Stimulated activated CD4-positive, alpha-beta T cell treated with anti-CD3 and anti-CD28 coated beads, Interleukin-15, amount 100 ng/mL, for 24 hours (primary cell): ENCODE results near the gene IL17B.
A peak's percentile ranks its signal among the peaks of the same experiment; 100 is the strongest.

ENCODE experiments used
- DNase-seq: peaks from one replicate; pipeline ENCODE4 v3.0.0-alpha.2; 2020

IL17B gene

GRCh38 chr5:149376104-149376503, 3.0 kb downstream of the IL17B start:
- no peak for DNase-seq

- DNase-seq = no peak
These were observed 3.7 kb downstream of the IL17B start for GRCh38 chr5:149375434-149375833.

GRCh38 chr5:149374801-149375200, 4.3 kb downstream of the IL17B start:
- DNase-seq = no peak

GRCh38 chr5:149374303-149374702, 4.8 kb downstream of the IL17B start:
- DNase-seq = no peak

- DNase-seq = no peak
These were observed 6.2 kb downstream of the IL17B start for GRCh38 chr5:149372932-149373331.

- DNase-seq = no peak
These were observed 6.9 kb downstream of the IL17B start for GRCh38 chr5:149372076-149372795.

GRCh38 chr5:149371296-149371962, 7.7 kb downstream of the IL17B start:
- peak; percentile 76 for DNase-seq

- no peak for DNase-seq
These were observed 8.2 kb downstream of the IL17B start for GRCh38 chr5:149370878-149371277.

GRCh38 chr5:149367972-149368645, 11.0 kb downstream of the IL17B start:
- DNase-seq = no peak

GRCh38 chr5:149367249-149367971, 11.7 kb downstream of the IL17B start:
- peak; percentile 62 for DNase-seq

GRCh38 chr5:149366169-149366729, 12.8 kb downstream of the IL17B start:
- no peak for DNase-seq

GRCh38 chr5:149365418-149365817, 13.7 kb downstream of the IL17B start:
- no peak for DNase-seq

- no peak for DNase-seq
These were observed 14.4 kb downstream of the IL17B start for GRCh38 chr5:149364719-149365118.

GRCh38 chr5:149363936-149364335, 15.2 kb downstream of the IL17B start:
- no peak for DNase-seq

GRCh38 chr5:149363358-149363757, 15.7 kb downstream of the IL17B start:
- no peak for DNase-seq

GRCh38 chr5:149362541-149362940, 16.6 kb downstream of the IL17B start:
- no peak for DNase-seq

GRCh38 chr5:149360272-149360671, 18.8 kb downstream of the IL17B start:
- no peak for DNase-seq

- DNase-seq = no peak
These were observed 20.1 kb downstream of the IL17B start for GRCh38 chr5:149358868-149359495.

- peak; percentile 42 for DNase-seq
These were observed 20.8 kb downstream of the IL17B start for GRCh38 chr5:149358294-149358651.

GRCh38 chr5:149357370-149358293, 21.5 kb downstream of the IL17B start, which contains the start of gene PCYOX1L:
Gene PCYOX1L (plus strand): TSS chr5:149358046. CDS start chr5:149358069, 23 bp downstream.
- DNase-seq = peak; percentile 99

- peak; percentile 32 for DNase-seq
These were observed 22.7 kb downstream of the IL17B start for GRCh38 chr5:149356391-149356790.
